Esophagus muscularis mucosa (tissue), 4 donors: Measurements from ENCODE around the gene CACYBP. TPM values are rescaled to one million over a fixed set of nuclear protein-coding genes. Genes with fewer than 3 reads are reported as not detected.

ENCODE experiments used
- DNase-seq: peaks from one replicate; pipeline ENCODE4 v3.0.0-alpha.2; 2017; ENCODE audit errors: extremely low spot score
- H3K27ac ChIP-seq, 4 donors: fragments of 200-600 bp; sonication (generic); replicated peaks in 1 of 4; 1 replicate in 3 of 4; 2 replicates in 1 of 4; pipeline ENCODE4 v1.5.1; 2016 to 2019; ENCODE audit warnings: mild to moderate bottlenecking in 1 of 4
- H3K27me3 ChIP-seq, 4 donors: fragments of 200-600 bp; sonication (generic); one replicate each; pipeline versions ENCODE4 v1.5.1 to v1.6.0; 2016 to 2019
- H3K36me3 ChIP-seq, 4 donors: fragments of 200-600 bp; sonication (generic); one replicate each; pipeline ENCODE4 v1.5.1; 2016 to 2019
- H3K4me1 ChIP-seq, 4 donors: fragments of 200-600 bp; sonication (generic); one replicate each; pipeline ENCODE4 v1.5.1; 2016 to 2019
- H3K4me3 ChIP-seq, 4 donors: fragments of 200-600 bp; sonication (generic); 1 replicate in 2 of 4; 2 replicates in 2 of 4; pipeline ENCODE4 v1.5.1; 2016 to 2019; ENCODE audit warnings: mild to moderate bottlenecking in 4 of 4, moderate library complexity in 1 of 4
- H3K9me3 ChIP-seq, 4 donors: fragments of 200-600 bp; sonication (generic); 1 replicate in 3 of 4; 2 replicates in 1 of 4; pipeline ENCODE4 v1.5.1; 2016 to 2019
- EP300 ChIP-seq: sonication (generic); formaldehyde crosslinking; IDR thresholded peaks from one replicate; pipeline ENCODE4 v1.6.1; 2017; ENCODE audit warnings: antibody characterized with exemption
- POLR2A ChIP-seq: fragments of 450-650 bp; IDR thresholded peaks from one replicate; pipeline ENCODE4 v1.6.1; 2017; ENCODE audit warnings: antibody characterized with exemption, moderate library complexity, mild to moderate bottlenecking, low read depth
- POLR2AphosphoS5 ChIP-seq, 2 donors: sonication (generic); formaldehyde crosslinking; IDR thresholded peaks; one replicate each; pipeline ENCODE4 v1.6.1; 2017; ENCODE audit warnings: antibody characterized with exemption in 2 of 2
- WGBS: methylation state at CpG from one replicate; pipeline ENCODE4 v1.1.5; 2018; 5-methylcytosine and 5-hydroxymethylcytosine counted together
- intact Hi-C: fragments of 100-400 bp; cut with DNase I; formaldehyde crosslinking; loops from one replicate; pipeline ENCODE4 v1.15.1; 2023
- total RNA-seq, 4 donors: library from RNA; depleted of rRNA; stranded (reverse); fragments of >200 nt; gene quantifications; one replicate each; pipeline versions ENCODE4 v1.1.0 to v1.2.1, GENCODE V29; 2016
- TF ChIP-seq, protein P1 (sequence below), 3 experiments: fragments of 200-600 bp in 2 of 3; fragments of 450-650 bp in 1 of 3; sonication (generic) in 2 of 3; IDR thresholded peaks; one replicate each; pipeline ENCODE4 v1.5.1; 2017 to 2019; ENCODE audit warnings: antibody characterized with exemption in 3 of 3, mild to moderate bottlenecking in 2 of 3, moderate library complexity in 1 of 3

The CACYBP gene
- total RNA-seq, 4 donors from 2014 or later, result 48.5 to 125 (median 94.7) TPM

DNA sequence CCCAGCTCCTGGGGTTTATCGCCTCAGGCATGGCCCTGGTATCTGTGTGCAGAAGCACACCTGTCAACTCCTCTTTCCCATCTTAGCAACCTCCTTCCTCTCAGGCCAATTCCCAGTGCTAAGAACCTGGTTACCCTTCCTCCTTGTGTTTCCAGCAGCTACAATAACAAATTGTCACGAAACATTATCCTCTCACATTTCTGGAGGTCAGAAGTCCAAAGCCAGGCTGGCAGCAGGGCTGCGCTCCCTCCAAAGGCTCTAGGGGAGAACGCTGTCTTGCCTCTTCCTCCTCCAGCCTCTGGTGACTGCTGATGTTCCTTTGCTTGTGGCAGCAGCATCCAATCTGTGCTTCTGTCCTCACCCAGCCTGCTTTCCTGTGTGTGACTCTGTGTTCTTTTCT, 34.2 kb downstream of the CACYBP start:
- H3K27ac ChIP-seq, result no peak overlapping the region
- no peaks in the 10 kb centered on the region for H3K27me3 ChIP-seq
- WGBS, result 92% methylated on average over 4 of the region's 4 CpGs
- no peak for DNase-seq
- no peak for TF ChIP-seq EP300
- no peak for TF ChIP-seq POLR2AphosphoS5 (IDR thresholded peaks at IDR 0.05)
- TF ChIP-seq POLR2A, result no peak
- TF ChIP-seq, protein P1, sequence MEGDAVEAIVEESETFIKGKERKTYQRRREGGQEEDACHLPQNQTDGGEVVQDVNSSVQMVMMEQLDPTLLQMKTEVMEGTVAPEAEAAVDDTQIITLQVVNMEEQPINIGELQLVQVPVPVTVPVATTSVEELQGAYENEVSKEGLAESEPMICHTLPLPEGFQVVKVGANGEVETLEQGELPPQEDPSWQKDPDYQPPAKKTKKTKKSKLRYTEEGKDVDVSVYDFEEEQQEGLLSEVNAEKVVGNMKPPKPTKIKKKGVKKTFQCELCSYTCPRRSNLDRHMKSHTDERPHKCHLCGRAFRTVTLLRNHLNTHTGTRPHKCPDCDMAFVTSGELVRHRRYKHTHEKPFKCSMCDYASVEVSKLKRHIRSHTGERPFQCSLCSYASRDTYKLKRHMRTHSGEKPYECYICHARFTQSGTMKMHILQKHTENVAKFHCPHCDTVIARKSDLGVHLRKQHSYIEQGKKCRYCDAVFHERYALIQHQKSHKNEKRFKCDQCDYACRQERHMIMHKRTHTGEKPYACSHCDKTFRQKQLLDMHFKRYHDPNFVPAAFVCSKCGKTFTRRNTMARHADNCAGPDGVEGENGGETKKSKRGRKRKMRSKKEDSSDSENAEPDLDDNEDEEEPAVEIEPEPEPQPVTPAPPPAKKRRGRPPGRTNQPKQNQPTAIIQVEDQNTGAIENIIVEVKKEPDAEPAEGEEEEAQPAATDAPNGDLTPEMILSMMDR (IDR thresholded peaks at IDR 0.05), result no peak
- intact Hi-C loops, result loop anchor here (5.0 kb wide), 1 partner anchor 93 kb away; no protein-coding TSS in a partner anchor
- H3K4me1 ChIP-seq, result peaks cover 0 to 10% (median 3%) of the 10 kb centered on the region in 4 donors
- H3K4me3 ChIP-seq, result no peak overlapping the region
- H3K9me3 ChIP-seq, result no peaks in the 10 kb centered on the region
- H3K36me3 ChIP-seq, result no peaks in the 10 kb centered on the region

DNA sequence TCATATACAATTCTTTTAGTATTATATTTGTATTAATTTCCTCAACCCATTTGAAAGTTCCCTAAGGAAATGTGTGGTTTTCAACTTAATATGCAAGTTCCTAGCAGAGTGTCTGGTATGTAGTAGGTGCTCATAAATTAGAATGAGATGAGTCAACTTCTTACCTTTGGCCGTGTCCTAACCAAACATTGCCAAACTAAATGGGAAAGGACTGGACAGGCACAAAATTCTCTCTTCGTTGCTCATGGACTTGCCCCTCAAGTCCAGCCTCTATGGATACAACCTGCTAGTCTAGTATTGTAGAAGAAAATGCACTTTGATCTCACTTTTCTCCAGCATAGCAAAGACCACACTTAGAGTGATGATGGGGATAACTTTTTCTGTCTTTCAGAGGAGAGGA, 35.0 kb downstream of the CACYBP start:
- intact Hi-C loops, result loop anchor here (5.0 kb wide), 1 partner anchor 93 kb away; no protein-coding TSS in a partner anchor
- DNase-seq, result no peak
- Histone ChIP-seq H3K4me3 (no peak overlapping the region), H3K36me3 (no peaks in the 10 kb centered on the region), H3K27ac (no peak overlapping the region), H3K27me3 (no peaks in the 10 kb centered on the region), H3K4me1 (peaks cover 0 to 3% (median 0%) of the 10 kb centered on the region in 4 donors), H3K9me3 (no peaks in the 10 kb centered on the region)
- TF ChIP-seq EP300, result no peak
- no peak for TF ChIP-seq POLR2AphosphoS5 (IDR thresholded peaks at IDR 0.05)
- no peak for TF ChIP-seq POLR2A
- TF ChIP-seq, protein P1 (IDR thresholded peaks at IDR 0.05), result no peak
- WGBS, result 81% methylated on average over 2 of the region's 2 CpGs

DNA sequence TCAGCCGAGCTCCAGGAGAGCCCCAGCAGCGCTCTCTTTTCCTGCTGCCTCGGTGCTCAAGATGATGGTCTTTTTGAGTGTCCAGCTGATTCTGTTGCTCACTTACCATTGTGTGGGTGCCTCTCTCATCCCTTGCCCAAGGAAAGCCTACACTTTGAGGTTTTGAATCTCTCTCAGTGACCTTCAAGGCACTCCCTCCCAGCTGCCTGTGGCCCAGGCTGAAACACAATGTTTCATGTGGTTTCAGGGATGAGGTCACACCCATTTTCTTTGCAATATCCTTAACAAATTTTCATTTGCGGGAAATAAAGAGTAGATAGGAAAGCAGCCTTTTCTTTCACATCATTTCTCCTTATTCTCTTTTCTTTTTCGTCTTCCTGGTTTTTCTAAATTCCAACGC, 36.1 kb downstream of the CACYBP start:
- intact Hi-C loops, result no loop called here
- TF ChIP-seq POLR2AphosphoS5 (IDR thresholded peaks at IDR 0.05) (no peak), POLR2A (no peak), EP300 (no peak)
- TF ChIP-seq, protein P1 (IDR thresholded peaks at IDR 0.05), result no peak
- H3K27me3 ChIP-seq, result no peaks in the 10 kb centered on the region
- H3K4me1 ChIP-seq, result no peaks in the 10 kb centered on the region
- H3K9me3 ChIP-seq, result no peaks in the 10 kb centered on the region
- no peak overlapping the region for H3K4me3 ChIP-seq
- WGBS, result 93% methylated on average over 6 of the region's 6 CpGs
- DNase-seq, result no peak
- H3K27ac ChIP-seq, result no peak overlapping the region
- H3K36me3 ChIP-seq, result no peaks in the 10 kb centered on the region

DNA sequence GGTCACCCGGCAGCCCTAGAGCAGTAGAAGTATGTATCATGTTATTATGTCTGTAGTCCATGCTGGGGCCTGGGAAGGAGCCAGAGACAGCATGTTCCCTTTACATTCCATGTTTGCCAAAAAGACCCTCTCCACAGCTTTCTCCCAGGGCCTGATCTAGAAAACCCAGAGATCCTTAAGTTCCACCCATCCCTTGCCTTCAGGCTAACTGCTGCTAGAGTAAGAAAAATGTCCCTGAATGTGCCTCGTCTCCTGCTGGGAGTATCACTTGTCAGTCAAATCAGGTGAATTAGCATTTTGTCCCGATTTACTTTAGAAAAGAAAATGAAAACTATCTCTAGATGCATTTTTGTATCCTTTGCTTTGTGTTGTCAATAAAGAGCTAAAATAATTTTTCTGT, 36.7 kb downstream of the CACYBP start:
- H3K4me3 ChIP-seq, result no peak overlapping the region
- no peak for TF ChIP-seq EP300
- no peak for TF ChIP-seq POLR2A
- TF ChIP-seq, protein P1 (IDR thresholded peaks at IDR 0.05), result no peak
- no peak for TF ChIP-seq POLR2AphosphoS5 (IDR thresholded peaks at IDR 0.05)
- WGBS, result 81% methylated on average over 3 of the region's 3 CpGs

DNA sequence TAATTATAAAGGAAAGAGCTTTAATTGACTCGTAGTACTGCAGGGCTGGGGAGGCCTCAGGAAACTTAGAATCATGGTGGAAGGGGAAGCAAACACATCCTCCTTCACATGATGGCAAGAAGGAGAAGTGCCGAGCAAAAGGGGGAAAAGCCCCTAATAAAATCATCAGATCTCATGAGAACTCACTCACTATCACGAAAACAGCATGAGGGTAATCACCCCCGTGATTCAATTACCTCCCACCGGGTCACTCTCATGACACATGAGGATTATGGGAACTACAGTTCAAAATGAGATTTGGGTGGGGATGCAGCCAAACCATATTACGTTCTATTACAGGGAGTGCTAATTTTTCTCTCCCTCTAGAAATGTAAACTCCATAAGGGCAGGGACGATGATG, 37.7 kb downstream of the CACYBP start:
- H3K36me3 ChIP-seq, result no peaks in the 10 kb centered on the region
- WGBS, result 76% methylated on average over 7 of the region's 7 CpGs
- intact Hi-C loops, result no loop called here

More for the DNA sequence above, 36.7 kb downstream of the CACYBP start:
- H3K27me3 ChIP-seq, result no peaks in the 10 kb centered on the region
- no peaks in the 10 kb centered on the region for H3K4me1 ChIP-seq
- intact Hi-C loops, result no loop called here
- H3K27ac ChIP-seq, result no peak overlapping the region
- H3K36me3 ChIP-seq, result no peaks in the 10 kb centered on the region
- no peak for DNase-seq
- H3K9me3 ChIP-seq, result no peaks in the 10 kb centered on the region

More for the DNA sequence above, 37.7 kb downstream of the CACYBP start:
- Histone ChIP-seq H3K9me3 (no peaks in the 10 kb centered on the region), H3K27me3 (no peaks in the 10 kb centered on the region), H3K27ac (no peak overlapping the region), H3K4me3 (no peak overlapping the region), H3K4me1 (no peaks in the 10 kb centered on the region)
- DNase-seq, result no peak
- TF ChIP-seq, protein P1 (IDR thresholded peaks at IDR 0.05), result no peak
- TF ChIP-seq POLR2AphosphoS5 (IDR thresholded peaks at IDR 0.05) (no peak), EP300 (no peak)
